Cardiac muscle cell (in vitro differentiated cells and primary cell): ENCODE measurements around the gene MUC6. TPM values are rescaled to one million over a fixed set of nuclear protein-coding genes. Genes with fewer than 3 reads are reported as not detected.

Experiments
- DNase-seq, 2 donors: peaks; one replicate each; pipeline versions ENCODE4 v3.0.0 to v3.0.0-alpha.2; 2010 to 2017; ENCODE audit warnings: low read depth in 1 of 2, low spot score in 1 of 2
- H3K27ac ChIP-seq: fragments of 200-600 bp; sonication (generic); 2 replicates; pipeline ENCODE4 v1.5.1; 2016
- H3K27me3 ChIP-seq: fragments of 200-600 bp; sonication (generic); 2 replicates; pipeline ENCODE4 v1.6.0; 2016; ENCODE audit warnings: control low read depth
- H3K36me3 ChIP-seq: fragments of 200-600 bp; sonication (generic); 2 replicates; pipeline ENCODE4 v1.5.1; 2016; ENCODE audit warnings: control low read depth
- H3K4me1 ChIP-seq: fragments of 200-600 bp; sonication (generic); 2 replicates; pipeline ENCODE4 v1.8.1; 2017; ENCODE audit warnings: low read depth, mild to moderate bottlenecking, mixed run types
- H3K4me3 ChIP-seq: fragments of 200-600 bp; sonication (generic); 2 replicates; pipeline ENCODE4 v1.5.1; 2016; ENCODE audit warnings: mild to moderate bottlenecking
- H3K9me3 ChIP-seq: fragments of 200-600 bp; sonication (generic); 2 replicates; pipeline ENCODE4 v1.5.1; 2017; ENCODE audit warnings: low read depth, mild to moderate bottlenecking, control low read depth
- CTCF ChIP-seq: IDR thresholded peaks from 2 replicates; pipeline ENCODE4 v1.5.1; 2012; ENCODE audit warnings: low read depth, mild to moderate bottlenecking, low read length
- polyA plus RNA-seq: library from polyadenylated mRNA; unstranded; fragments of >200 nt; fragmentation: Nextera tagmentation; extraction: Ambion mirVana; gene quantifications from 2 replicates; pipeline ENCODE4 v1.2.1, GENCODE V29; 2016
- total RNA-seq: library from RNA; depleted of rRNA; stranded (reverse); fragments of >200 nt; gene quantifications from 2 replicates; pipeline ENCODE4 v1.2.3, GENCODE V29; 2016

The MUC6 gene
- total and polyA plus RNA-seq, 2 experiments from 2014 or later: not detected

DNA sequence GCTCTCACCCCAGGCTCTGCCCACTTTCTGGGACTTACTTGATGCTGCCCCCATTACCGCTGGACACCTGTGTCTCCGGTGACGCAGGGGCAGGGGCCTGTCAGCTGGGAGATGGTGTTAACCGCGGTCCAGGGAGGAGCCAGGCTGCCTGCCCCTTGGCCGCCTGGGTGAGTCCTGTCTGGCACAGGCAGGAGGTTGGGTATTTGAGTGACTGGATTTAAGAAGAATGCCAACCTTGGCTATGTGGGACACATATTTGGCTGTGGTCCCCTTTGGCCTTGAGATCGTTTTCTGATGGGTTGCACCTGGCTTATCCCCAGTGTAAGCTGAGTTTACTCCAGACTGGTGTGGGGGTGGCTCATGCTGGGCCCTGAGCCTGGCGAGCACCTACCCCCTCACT lies 2.5 kb downstream of the MUC6 start:
- Histone ChIP-seq H3K27me3 (no peaks in the 10 kb centered on the region), H3K4me3 (no peak overlapping the region), H3K4me1 (no peaks in the 10 kb centered on the region), H3K9me3 (no peaks in the 10 kb centered on the region), H3K27ac (no peak overlapping the region), H3K36me3 (no peaks in the 10 kb centered on the region)
- no peak for DNase-seq
- no peak for TF ChIP-seq CTCF

GRCh38 chr11:1033016-1033798 lies 3.3 kb downstream of the MUC6 start:
- H3K4me3 ChIP-seq: no peak overlapping the region
- H3K4me1 ChIP-seq: no peaks in the 10 kb centered on the region
- no peaks in the 10 kb centered on the region for H3K9me3 ChIP-seq
- TF ChIP-seq CTCF: no peak
- H3K36me3 ChIP-seq: no peaks in the 10 kb centered on the region
- DNase-seq: no peak
- H3K27ac ChIP-seq: no peak overlapping the region
- no peaks in the 10 kb centered on the region for H3K27me3 ChIP-seq

GRCh38 chr11:1032310-1032891 lies 4.1 kb downstream of the MUC6 start:
- no peak for DNase-seq
- no peaks in the 10 kb centered on the region for H3K4me1 ChIP-seq
- no peaks in the 10 kb centered on the region for H3K27me3 ChIP-seq
- no peak overlapping the region for H3K27ac ChIP-seq
- H3K36me3 ChIP-seq: no peaks in the 10 kb centered on the region
- no peak for TF ChIP-seq CTCF
- H3K4me3 ChIP-seq: no peak overlapping the region
- no peaks in the 10 kb centered on the region for H3K9me3 ChIP-seq

DNA sequence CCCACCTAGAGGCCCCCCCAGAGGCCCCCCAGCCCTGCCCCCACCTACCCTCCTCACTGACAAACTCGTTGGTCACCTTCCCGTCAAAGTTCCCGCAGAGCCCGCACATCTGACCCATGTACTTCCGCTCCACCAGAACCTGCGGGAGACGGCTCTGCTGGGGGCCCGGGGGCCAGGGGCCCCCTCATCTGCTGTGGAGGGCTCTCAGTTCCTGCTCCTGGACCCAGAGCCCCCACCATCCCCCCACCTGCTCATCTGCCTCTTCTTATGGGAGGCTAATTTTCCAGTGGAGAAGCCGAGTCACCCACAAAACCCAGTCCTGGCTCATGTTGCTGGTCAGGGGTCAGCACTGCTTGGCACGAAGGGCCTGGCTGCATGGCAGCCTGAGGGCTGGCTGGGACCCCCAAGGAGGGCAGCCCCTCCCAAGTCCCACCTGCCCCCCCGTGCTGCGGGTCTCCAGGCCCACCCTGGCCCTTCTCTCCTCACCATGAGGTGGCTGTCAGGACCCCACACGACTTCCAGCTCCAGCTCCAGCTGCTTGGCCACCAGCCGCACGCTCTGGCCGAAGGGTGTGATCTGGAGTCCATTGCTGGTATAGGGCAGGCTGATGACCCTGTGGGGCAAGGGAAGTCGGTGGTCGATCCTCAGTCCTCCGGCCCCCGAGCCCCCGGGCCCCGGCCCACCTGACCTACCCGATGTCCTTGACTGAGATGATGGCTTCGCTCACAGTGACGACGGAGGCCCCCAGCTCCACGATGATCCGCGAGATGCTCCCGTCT lies 5.2 kb downstream of the MUC6 start:
- no peak for TF ChIP-seq CTCF
- no peaks in the 10 kb centered on the region for H3K36me3 ChIP-seq

GRCh38 chr11:1030556-1030955 lies 6.0 kb downstream of the MUC6 start:
- Histone ChIP-seq H3K4me1 (no peaks in the 10 kb centered on the region), H3K27ac (no peak overlapping the region), H3K27me3 (no peaks in the 10 kb centered on the region), H3K4me3 (no peak overlapping the region), H3K36me3 (no peaks in the 10 kb centered on the region), H3K9me3 (no peaks in the 10 kb centered on the region)
- no peak for TF ChIP-seq CTCF
- DNase-seq: no peak

More for the DNA sequence above, 5.2 kb downstream of the MUC6 start:
- no peak overlapping the region for H3K4me3 ChIP-seq
- no peaks in the 10 kb centered on the region for H3K27me3 ChIP-seq
- H3K9me3 ChIP-seq: no peaks in the 10 kb centered on the region
- no peaks in the 10 kb centered on the region for H3K4me1 ChIP-seq
- H3K27ac ChIP-seq: no peak overlapping the region
- no peak for DNase-seq
